ENCODE results near the gene ACSM6. TPM values are rescaled to one million over a fixed set of nuclear protein-coding genes. Genes with fewer than 3 reads are reported as not detected.

Gene ACSM6
- total and polyA plus RNA-seq, 2 donors (not counting 1 experiment from before 2014, with no cell fraction given), result not detected

GRCh38 chr10:95244152-95244551, 50.1 kb downstream of the ACSM6 start:
- no peaks in the 10 kb centered on the region for H3K27me3 ChIP-seq (ENCODE audit: control insufficient read depth, insufficient read depth, low read length)
- peaks cover 5% of the 10 kb centered on the region for H3K79me2 ChIP-seq (ENCODE audit: control insufficient read depth, insufficient read depth, low read length)
- peaks cover 27% of the 10 kb centered on the region for H3K4me1 ChIP-seq (ENCODE audit: control insufficient read depth, extremely low read depth, insufficient read depth, low read length)
- DNase-seq (ENCODE audit: low read depth in 2 of 2), result no peak
- peaks cover 17% of the 10 kb centered on the region for H3K36me3 ChIP-seq (ENCODE audit: control insufficient read depth, insufficient read depth, low read length)
- H2AFZ ChIP-seq (ENCODE audit: low read length), result no peak overlapping the region
- no peaks in the 10 kb centered on the region for H3K9me3 ChIP-seq (ENCODE audit: control insufficient read depth, insufficient read depth, low read depth, low read length)
- H3K4me2 ChIP-seq (ENCODE audit: extremely low read depth, insufficient read depth, low read length), result no peak overlapping the region
- H3K9ac ChIP-seq (ENCODE audit: insufficient read depth, low read length), result no peak overlapping the region
- TF ChIP-seq EZH2 (IDR thresholded peaks at IDR 0.05; ENCODE audit: low read length, missing control alignments) (no peak), CTCF (conservative IDR thresholded peaks at IDR 0.05 in 1 of 2, IDR thresholded peaks at IDR 0.05 in 1 of 2; ENCODE audit: low read depth in 1 of 2, low read length in 2 of 2) (no peak)
- no peak overlapping the region for H3K27ac ChIP-seq (ENCODE audit: insufficient read depth, low read length)
- no peak overlapping the region for H3K4me3 ChIP-seq (replicated peaks in 1 of 4; ENCODE audit: control extremely low read depth in 1 of 4, insufficient read depth in 1 of 4, low read depth in 3 of 4, low read length in 4 of 4)
- H4K20me1 ChIP-seq (ENCODE audit: control insufficient read depth, extremely low read depth, insufficient read depth, low read length), result no peaks in the 10 kb centered on the region

DNA sequence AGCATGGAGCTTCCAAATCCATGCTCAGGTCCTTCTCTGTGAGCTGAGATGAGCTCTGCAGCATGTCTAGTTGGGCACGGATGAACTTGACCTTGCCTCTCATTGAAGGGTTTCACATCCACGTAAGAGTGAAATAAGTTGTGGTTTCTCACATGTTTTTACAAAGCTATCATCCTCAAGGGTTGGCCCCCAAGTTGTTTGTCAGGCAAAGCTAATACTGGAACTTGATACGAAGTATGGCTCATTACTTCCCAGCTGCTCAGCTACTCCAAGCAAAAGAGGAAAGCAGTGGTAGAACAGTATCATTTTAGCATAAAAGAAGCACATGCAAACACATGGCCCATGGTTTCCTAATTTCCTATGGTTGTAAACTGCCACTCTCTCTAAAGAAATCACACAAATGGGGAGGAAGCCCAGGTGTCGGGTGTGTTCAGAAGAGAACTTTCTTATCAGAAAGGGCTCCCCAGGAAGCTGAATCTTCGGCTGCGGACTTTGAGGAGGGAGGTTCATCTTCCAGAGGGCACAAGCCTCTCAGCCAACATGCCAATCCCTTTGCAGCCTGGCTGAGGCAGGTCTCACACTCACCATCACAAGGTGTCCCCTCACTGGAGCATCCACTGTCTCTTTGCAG, 51.5 kb downstream of the ACSM6 start:
- H4K20me1 ChIP-seq (ENCODE audit: control insufficient read depth, extremely low read depth, insufficient read depth, low read length), result no peaks in the 10 kb centered on the region
- H3K27ac ChIP-seq (ENCODE audit: insufficient read depth, low read length), result no peak overlapping the region
- no peaks in the 10 kb centered on the region for H3K9me3 ChIP-seq (ENCODE audit: control insufficient read depth, insufficient read depth, low read depth, low read length)
- H3K4me1 ChIP-seq (ENCODE audit: control insufficient read depth, extremely low read depth, insufficient read depth, low read length), result peaks cover 31% of the 10 kb centered on the region
- no peak for DNase-seq (ENCODE audit: low read depth in 2 of 2)
- no peak overlapping the region for H3K9ac ChIP-seq (ENCODE audit: insufficient read depth, low read length)
- TF ChIP-seq CTCF (conservative IDR thresholded peaks at IDR 0.05 in 1 of 2, IDR thresholded peaks at IDR 0.05 in 1 of 2; ENCODE audit: low read depth in 1 of 2, low read length in 2 of 2) (no peak), EZH2 (IDR thresholded peaks at IDR 0.05; ENCODE audit: low read length, missing control alignments) (no peak)
- no peak overlapping the region for H3K4me3 ChIP-seq (replicated peaks in 1 of 4; ENCODE audit: control extremely low read depth in 1 of 4, insufficient read depth in 1 of 4, low read depth in 3 of 4, low read length in 4 of 4)
- H3K4me2 ChIP-seq (ENCODE audit: extremely low read depth, insufficient read depth, low read length), result no peak overlapping the region
- H2AFZ ChIP-seq (ENCODE audit: low read length), result no peak overlapping the region
- peaks cover 9% of the 10 kb centered on the region for H3K79me2 ChIP-seq (ENCODE audit: control insufficient read depth, insufficient read depth, low read length)
- H3K27me3 ChIP-seq (ENCODE audit: control insufficient read depth, insufficient read depth, low read length), result no peaks in the 10 kb centered on the region
- H3K36me3 ChIP-seq (ENCODE audit: control insufficient read depth, insufficient read depth, low read length), result peaks cover 20% of the 10 kb centered on the region

DNA sequence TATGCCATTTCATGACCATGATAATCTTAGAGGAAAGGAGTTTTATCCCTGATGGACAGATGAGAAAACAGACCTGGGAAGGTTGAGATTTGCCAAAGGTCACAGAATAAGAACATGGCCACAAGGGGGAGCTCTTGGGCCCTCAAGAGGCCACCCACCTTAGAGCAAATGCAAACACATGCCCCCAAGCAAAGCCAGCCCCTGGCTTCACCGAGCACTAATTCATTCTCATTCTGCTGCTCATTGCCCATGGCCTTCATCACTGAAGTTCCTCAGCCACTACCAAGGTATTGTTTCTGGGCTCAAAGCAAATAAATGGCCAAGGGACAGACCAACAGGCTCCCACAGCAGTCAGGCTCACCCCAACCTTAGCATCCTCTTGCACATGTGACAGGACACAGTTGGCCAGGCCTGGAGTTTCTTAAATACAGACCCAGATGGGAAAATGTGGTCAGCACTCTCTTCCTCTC, 52.6 kb downstream of the ACSM6 start:
- H3K9me3 ChIP-seq (ENCODE audit: control insufficient read depth, insufficient read depth, low read depth, low read length), result no peaks in the 10 kb centered on the region
- H3K4me2 ChIP-seq (ENCODE audit: extremely low read depth, insufficient read depth, low read length), result peak overlapping the region; percentile 71
- no peaks in the 10 kb centered on the region for H4K20me1 ChIP-seq (ENCODE audit: control insufficient read depth, extremely low read depth, insufficient read depth, low read length)
- no peaks in the 10 kb centered on the region for H3K27me3 ChIP-seq (ENCODE audit: control insufficient read depth, insufficient read depth, low read length)
- H3K4me1 ChIP-seq (ENCODE audit: control insufficient read depth, extremely low read depth, insufficient read depth, low read length), result peaks cover 31% of the 10 kb centered on the region
- no peak overlapping the region for H3K9ac ChIP-seq (ENCODE audit: insufficient read depth, low read length)
- peak overlapping the region; percentile 93 for H3K27ac ChIP-seq (ENCODE audit: insufficient read depth, low read length)
- H3K79me2 ChIP-seq (ENCODE audit: control insufficient read depth, insufficient read depth, low read length), result peaks cover 13% of the 10 kb centered on the region
- H3K36me3 ChIP-seq (ENCODE audit: control insufficient read depth, insufficient read depth, low read length), result peaks cover 14% of the 10 kb centered on the region
- TF ChIP-seq EZH2 (IDR thresholded peaks at IDR 0.05; ENCODE audit: low read length, missing control alignments) (no peak), CTCF (conservative IDR thresholded peaks at IDR 0.05 in 1 of 2, IDR thresholded peaks at IDR 0.05 in 1 of 2; ENCODE audit: low read depth in 1 of 2, low read length in 2 of 2) (peak; percentile 75 to 83)
- H2AFZ ChIP-seq (ENCODE audit: low read length), result no peak overlapping the region
- H3K4me3 ChIP-seq (replicated peaks in 1 of 4; ENCODE audit: control extremely low read depth in 1 of 4, insufficient read depth in 1 of 4, low read depth in 3 of 4, low read length in 4 of 4), result no peak overlapping the region
- peak; percentile 70 to 83 for DNase-seq (ENCODE audit: low read depth in 2 of 2)
